Brain pericyte (primary cell): ENCODE measurements around the gene PID1.

Source experiments
- DNase-seq: peaks from one replicate; pipeline ENCODE4 v3.0.0-alpha.2; 2012; ENCODE audit warnings: low read depth, low spot score

Gene PID1

GRCh38 chr2:229073935-229074334, 197.2 kb downstream of the PID1 start:
- DNase-seq, result no peak

- no peak for DNase-seq
Measured at GRCh38 chr2:229071292-229071976, 199.7 kb downstream of the PID1 start.

GRCh38 chr2:229066121-229066715, 204.9 kb downstream of the PID1 start:
- no peak for DNase-seq

GRCh38 chr2:229064749-229065148, 206.3 kb downstream of the PID1 start:
- no peak for DNase-seq

GRCh38 chr2:229060147-229060546, 210.9 kb downstream of the PID1 start:
- DNase-seq, result no peak

- DNase-seq, result no peak
Measured at GRCh38 chr2:229059331-229060033, 211.6 kb downstream of the PID1 start.

- DNase-seq, result no peak
Measured at GRCh38 chr2:229057976-229058553, 213.0 kb downstream of the PID1 start.

- DNase-seq, result no peak
Measured at GRCh38 chr2:229054311-229054710, 216.8 kb downstream of the PID1 start.

- no peak for DNase-seq
Measured at GRCh38 chr2:229051798-229052197, 219.3 kb downstream of the PID1 start.

- DNase-seq, result no peak
Measured at GRCh38 chr2:229050133-229050532, 221.0 kb downstream of the PID1 start.

- no peak for DNase-seq
Measured at GRCh38 chr2:229048134-229048533, 223.0 kb downstream of the PID1 start.

GRCh38 chr2:229045671-229046070, 225.4 kb downstream of the PID1 start:
- DNase-seq, result no peak

- DNase-seq, result no peak
Measured at GRCh38 chr2:229044581-229044980, 226.5 kb downstream of the PID1 start.

- no peak for DNase-seq
Measured at GRCh38 chr2:229043681-229044080, 227.4 kb downstream of the PID1 start.

- DNase-seq, result no peak
Measured at GRCh38 chr2:229042349-229042748, 228.7 kb downstream of the PID1 start.

- DNase-seq, result no peak
Measured at GRCh38 chr2:229041691-229042090, 229.4 kb downstream of the PID1 start.

- no peak for DNase-seq
Measured at GRCh38 chr2:229037621-229038020, 233.5 kb downstream of the PID1 start.

GRCh38 chr2:229033816-229034215, 237.3 kb downstream of the PID1 start:
- DNase-seq, result no peak

- DNase-seq, result no peak
Measured at GRCh38 chr2:229032608-229033234, 238.4 kb downstream of the PID1 start.

GRCh38 chr2:229027353-229028105, 243.6 kb downstream of the PID1 start:
- DNase-seq, result no peak

- no peak for DNase-seq
Measured at GRCh38 chr2:229025653-229026052, 245.4 kb downstream of the PID1 start.
